Astrocyte (in vitro differentiated cells and primary cell): ENCODE data around the gene SNX21. TPM values are rescaled to one million over a fixed set of nuclear protein-coding genes. Genes with fewer than 3 reads are reported as not detected.

Source experiments
- DNase-seq: peaks from one replicate; pipeline ENCODE4 v3.0.0-alpha.2; 2010; ENCODE audit warnings: low read depth
- FAIRE-seq: peaks from 2 replicates; lab custom pipeline; 2011; peaks lifted over from hg19 to GRCh38; lab: Jason Lieb, UNC
- H2AFZ ChIP-seq: 2 replicates; pipeline ENCODE4 v1.6.0; 2012; ENCODE audit warnings: low read depth, low read length, inconsistent platforms
- H3K27ac ChIP-seq: 2 replicates; pipeline ENCODE4 v1.5.1; 2011; ENCODE audit warnings: low read depth, low read length, inconsistent platforms
- H3K27me3 ChIP-seq: 2 replicates; pipeline ENCODE4 v1.6.0; 2011; ENCODE audit warnings: low read length, inconsistent platforms; ENCODE audit not compliant: insufficient read depth
- H3K36me3 ChIP-seq: 2 replicates; pipeline ENCODE4 v1.5.1; 2011; ENCODE audit warnings: low read length, inconsistent platforms; ENCODE audit not compliant: insufficient read depth
- H3K4me1 ChIP-seq: 2 replicates; pipeline ENCODE4 v1.5.1; 2011; ENCODE audit warnings: low read length, inconsistent platforms; ENCODE audit not compliant: insufficient read depth
- H3K4me2 ChIP-seq: 2 replicates; pipeline ENCODE4 v1.6.0; 2012; ENCODE audit warnings: low read length, inconsistent platforms
- H3K4me3 ChIP-seq: 2 replicates; pipeline ENCODE4 v1.5.1; 2011; ENCODE audit warnings: low read depth, mild to moderate bottlenecking, low read length, inconsistent platforms; ENCODE audit not compliant: insufficient read depth
- H3K79me2 ChIP-seq: 2 replicates; pipeline ENCODE4 v1.6.0; 2012; ENCODE audit warnings: mild to moderate bottlenecking, low read length, inconsistent platforms; ENCODE audit not compliant: insufficient read depth
- H3K9ac ChIP-seq: 2 replicates; pipeline ENCODE4 v1.6.0; 2012; ENCODE audit warnings: mild to moderate bottlenecking, low read length, inconsistent platforms
- H3K9me3 ChIP-seq: 2 replicates; pipeline ENCODE4 v1.5.1; 2012; ENCODE audit warnings: low read depth, mild to moderate bottlenecking, low read length, inconsistent platforms; ENCODE audit not compliant: insufficient read depth
- H4K20me1 ChIP-seq: 2 replicates; pipeline ENCODE4 v1.6.0; 2012; ENCODE audit warnings: low read length, inconsistent platforms; ENCODE audit not compliant: insufficient read depth
- H3K27ac Mint-ChIP-seq: one replicate; pipeline ENCODE4 v1.8.0; 2021; ENCODE audit warnings: mild to moderate bottlenecking, mixed read lengths; ENCODE audit not compliant: unreplicated experiment
- H3K27me3 Mint-ChIP-seq: one replicate; pipeline ENCODE4 v1.8.0; 2021; ENCODE audit warnings: low read depth, mixed read lengths; ENCODE audit not compliant: unreplicated experiment
- H3K36me3 Mint-ChIP-seq: one replicate; pipeline ENCODE4 v1.8.0; 2021; ENCODE audit warnings: low read depth, mixed read lengths; ENCODE audit not compliant: unreplicated experiment
- H3K4me1 Mint-ChIP-seq: one replicate; pipeline ENCODE4 v1.8.0; 2021; ENCODE audit warnings: low read depth, mixed read lengths; ENCODE audit not compliant: unreplicated experiment
- H3K4me3 Mint-ChIP-seq: one replicate; pipeline ENCODE4 v1.8.0; 2021; ENCODE audit warnings: mild to moderate bottlenecking, moderate library complexity, mixed read lengths; ENCODE audit not compliant: unreplicated experiment
- H3K9me3 Mint-ChIP-seq: one replicate; pipeline ENCODE4 v1.8.0; 2021; ENCODE audit warnings: mild to moderate bottlenecking, mixed read lengths; ENCODE audit not compliant: unreplicated experiment
- EZH2 ChIP-seq: IDR thresholded peaks from 2 replicates; pipeline ENCODE4 v1.6.1; 2012; ENCODE audit warnings: mild to moderate bottlenecking, low read length, inconsistent platforms; ENCODE audit not compliant: insufficient read depth
- total RNA-seq: library from RNA; stranded (reverse); gene quantifications from 2 replicates; pipeline ENCODE4 v1.2.1, GENCODE V29; 2021
- TF ChIP-seq, protein P1 (sequence below): IDR thresholded peaks from 2 replicates; pipeline ENCODE4 v1.5.1; 2011; ENCODE audit warnings: low read depth, mild to moderate bottlenecking, inconsistent platforms, low read length, moderate library complexity; ENCODE audit not compliant: insufficient read depth

SNX21 gene
- total RNA-seq, 1 donor from 2014 or later, result 13.3 TPM

DNA sequence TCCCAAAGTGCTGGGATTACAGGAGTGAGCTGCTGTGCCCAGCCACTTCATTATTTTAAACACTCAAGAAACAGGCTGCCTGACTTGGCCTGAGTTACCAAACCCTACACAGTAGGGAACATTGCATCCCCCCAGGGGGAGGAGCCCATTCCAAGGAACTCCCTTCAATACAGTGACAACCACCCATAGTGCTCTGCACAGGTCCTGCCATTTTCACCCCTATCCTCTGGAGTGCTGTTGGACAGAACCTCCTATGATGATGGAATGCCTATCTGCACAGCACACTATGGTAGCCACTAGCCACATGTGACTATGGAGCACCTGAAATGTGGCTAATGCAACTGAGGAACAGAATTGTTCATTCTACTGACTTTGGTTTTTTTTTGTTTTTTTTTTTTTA lies 11.9 kb downstream of the SNX21 start:
- H3K36me3 ChIP-seq, result peaks cover 21% of the 10 kb centered on the region
- H3K36me3 Mint-ChIP-seq, result peaks cover 23% of the 10 kb centered on the region
- no peak for FAIRE-seq

DNA sequence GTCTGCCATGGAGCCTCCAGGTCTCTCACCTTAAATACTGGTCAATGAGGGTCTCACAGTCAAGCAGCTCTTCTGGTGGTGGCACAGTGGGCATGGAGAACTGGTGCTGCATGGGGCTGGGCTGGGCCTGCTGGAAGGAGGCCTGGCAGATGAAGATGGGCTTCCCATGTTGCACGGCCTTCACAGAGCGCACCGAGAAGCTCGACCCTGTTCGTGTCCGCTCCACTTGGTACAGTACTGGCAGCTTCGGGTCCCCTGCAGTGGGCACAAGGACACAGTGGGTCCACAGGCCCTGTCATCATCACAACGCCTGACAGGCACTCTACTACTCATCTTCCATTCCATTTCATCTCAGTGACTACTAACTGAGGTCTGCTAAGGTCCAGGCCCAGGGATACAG lies 14.8 kb downstream of the SNX21 start:
- Histone ChIP-seq H3K27me3 (no peaks in the 10 kb centered on the region), H3K36me3 (peaks cover 12% of the 10 kb centered on the region), H3K79me2 (no peaks in the 10 kb centered on the region), H3K4me1 (no peaks in the 10 kb centered on the region), H3K9ac (no peak overlapping the region), H4K20me1 (peaks cover 6% of the 10 kb centered on the region), H2AFZ (no peak overlapping the region), H3K9me3 (no peaks in the 10 kb centered on the region), H3K4me3 (no peak overlapping the region), H3K4me2 (no peak overlapping the region), H3K27ac (no peak overlapping the region)
- no peaks in the 10 kb centered on the region for H3K9me3 Mint-ChIP-seq
- H3K4me3 Mint-ChIP-seq, result no peak overlapping the region
- no peak for DNase-seq
- H3K36me3 Mint-ChIP-seq, result peaks cover 20% of the 10 kb centered on the region
- H3K4me1 Mint-ChIP-seq, result no peaks in the 10 kb centered on the region
- no peaks in the 10 kb centered on the region for H3K27me3 Mint-ChIP-seq
- no peak overlapping the region for H3K27ac Mint-ChIP-seq
- no peak for TF ChIP-seq EZH2
- TF ChIP-seq, protein P1, sequence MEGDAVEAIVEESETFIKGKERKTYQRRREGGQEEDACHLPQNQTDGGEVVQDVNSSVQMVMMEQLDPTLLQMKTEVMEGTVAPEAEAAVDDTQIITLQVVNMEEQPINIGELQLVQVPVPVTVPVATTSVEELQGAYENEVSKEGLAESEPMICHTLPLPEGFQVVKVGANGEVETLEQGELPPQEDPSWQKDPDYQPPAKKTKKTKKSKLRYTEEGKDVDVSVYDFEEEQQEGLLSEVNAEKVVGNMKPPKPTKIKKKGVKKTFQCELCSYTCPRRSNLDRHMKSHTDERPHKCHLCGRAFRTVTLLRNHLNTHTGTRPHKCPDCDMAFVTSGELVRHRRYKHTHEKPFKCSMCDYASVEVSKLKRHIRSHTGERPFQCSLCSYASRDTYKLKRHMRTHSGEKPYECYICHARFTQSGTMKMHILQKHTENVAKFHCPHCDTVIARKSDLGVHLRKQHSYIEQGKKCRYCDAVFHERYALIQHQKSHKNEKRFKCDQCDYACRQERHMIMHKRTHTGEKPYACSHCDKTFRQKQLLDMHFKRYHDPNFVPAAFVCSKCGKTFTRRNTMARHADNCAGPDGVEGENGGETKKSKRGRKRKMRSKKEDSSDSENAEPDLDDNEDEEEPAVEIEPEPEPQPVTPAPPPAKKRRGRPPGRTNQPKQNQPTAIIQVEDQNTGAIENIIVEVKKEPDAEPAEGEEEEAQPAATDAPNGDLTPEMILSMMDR, result no peak
- no peak for FAIRE-seq

More for the DNA sequence above, 11.9 kb downstream of the SNX21 start:
- no peaks in the 10 kb centered on the region for H3K79me2 ChIP-seq
- Mint-ChIP-seq H3K9me3 (no peaks in the 10 kb centered on the region), H3K4me1 (no peaks in the 10 kb centered on the region), H3K4me3 (no peak overlapping the region), H3K27ac (no peak overlapping the region), H3K27me3 (no peaks in the 10 kb centered on the region)
- H3K4me3 ChIP-seq, result no peak overlapping the region
- no peak overlapping the region for H3K9ac ChIP-seq
- no peak for DNase-seq
- no peaks in the 10 kb centered on the region for H3K4me1 ChIP-seq
- H3K27ac ChIP-seq, result no peak overlapping the region
- peaks cover 15% of the 10 kb centered on the region for H4K20me1 ChIP-seq
- H2AFZ ChIP-seq, result no peak overlapping the region
- TF ChIP-seq, protein P1, result no peak
- no peak for TF ChIP-seq EZH2
- H3K9me3 ChIP-seq, result no peaks in the 10 kb centered on the region
- no peak overlapping the region for H3K4me2 ChIP-seq
- H3K27me3 ChIP-seq, result no peaks in the 10 kb centered on the region

DNA sequence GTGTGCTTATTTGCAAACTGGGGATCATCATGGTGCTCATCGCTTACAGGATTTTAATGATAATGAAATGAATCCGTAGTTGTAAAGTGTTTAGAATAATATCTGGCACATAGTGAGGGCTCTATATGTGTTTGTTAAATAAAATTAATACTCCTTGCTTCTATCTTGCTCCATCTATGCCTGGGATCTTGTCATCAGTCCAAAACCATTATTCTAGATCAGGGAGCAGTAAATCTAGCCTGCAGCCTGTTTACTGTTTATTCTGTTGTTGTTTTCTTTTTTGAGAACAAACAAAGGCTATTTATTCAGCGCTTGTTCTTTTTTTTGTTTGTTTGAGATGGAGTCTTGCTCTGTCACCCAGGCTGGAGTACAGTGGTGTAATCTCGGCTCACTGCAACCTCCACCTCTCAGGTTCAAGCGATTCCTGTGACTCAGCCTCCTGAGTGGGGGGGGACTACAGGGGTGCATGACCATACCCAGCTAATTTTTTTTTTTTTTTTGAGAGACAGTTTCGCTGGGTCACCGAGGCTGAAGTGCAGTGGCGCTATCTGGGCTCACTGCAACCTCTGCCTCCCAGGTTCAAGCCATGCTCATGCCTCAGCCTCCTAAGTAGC lies 15.5 kb downstream of the SNX21 start:
- H3K27me3 ChIP-seq, result no peaks in the 10 kb centered on the region
- H3K9me3 Mint-ChIP-seq, result no peaks in the 10 kb centered on the region
- H2AFZ ChIP-seq, result no peak overlapping the region
- peaks cover 12% of the 10 kb centered on the region for H3K36me3 ChIP-seq
- H3K27ac ChIP-seq, result no peak overlapping the region
- H3K36me3 Mint-ChIP-seq, result peaks cover 23% of the 10 kb centered on the region
- DNase-seq (no peak), FAIRE-seq (no peak)
- H3K79me2 ChIP-seq, result no peaks in the 10 kb centered on the region
- no peak overlapping the region for H3K27ac Mint-ChIP-seq
- H3K4me1 Mint-ChIP-seq, result no peaks in the 10 kb centered on the region
- no peaks in the 10 kb centered on the region for H3K4me1 ChIP-seq
- H3K4me3 ChIP-seq, result no peak overlapping the region
- H3K4me3 Mint-ChIP-seq, result no peak overlapping the region
- H3K4me2 ChIP-seq, result no peak overlapping the region
- H3K9ac ChIP-seq, result no peak overlapping the region
- no peak for TF ChIP-seq EZH2
- TF ChIP-seq, protein P1, result no peak
- no peaks in the 10 kb centered on the region for H3K9me3 ChIP-seq
- peaks cover 3% of the 10 kb centered on the region for H4K20me1 ChIP-seq
- H3K27me3 Mint-ChIP-seq, result no peaks in the 10 kb centered on the region
